ENCODE data around the gene KDM6A. TPM values are rescaled to one million over a fixed set of nuclear protein-coding genes. Genes with fewer than 3 reads are reported as not detected.

The KDM6A gene
- total RNA-seq, 1 experiment from 2014 or later = 24.0 TPM

- BruUV-seq (replicated peaks) = no TSS peak
- DNase-seq (ENCODE audit: low read depth, low spot score) = no peak
- POLR2A ChIA-PET = no interaction called here
- Histone ChIP-seq H3K27me3 (ENCODE audit: control insufficient read depth, insufficient read depth, low read length) (no peaks in the 10 kb centered on the region), H3K36me3 (ENCODE audit: control insufficient read depth, insufficient read depth, low read length) (no peaks in the 10 kb centered on the region), H3K27ac (ENCODE audit: low read length) (peak overlapping the region; percentile 9; the same call in 1 of the 2 replicates), H3K4me1 (ENCODE audit: control insufficient read depth, insufficient read depth, low read length) (peaks cover 14% of the 10 kb centered on the region), H3K4me3 (ENCODE audit: low read depth in 2 of 2, low read length in 2 of 2) (peak overlapping the region in 1 of 2 experiments; percentile 2; a peak in 2 of 4 replicates), H3K9me3 (ENCODE audit: control insufficient read depth, insufficient read depth, low read depth, low read length) (no peaks in the 10 kb centered on the region)
- TF ChIP-seq POLR2AphosphoS5 (IDR thresholded peaks at IDR 0.05; ENCODE audit: low read depth, low read length) (no peak), REST (IDR thresholded peaks at IDR 0.05; ENCODE audit: insufficient read depth in 1 of 2, low read depth in 2 of 2, low read length in 1 of 2) (no peak), CTCF (IDR thresholded peaks at IDR 0.05) (no peak), SIN3A (IDR thresholded peaks at IDR 0.05; ENCODE audit: borderline replicate concordance, insufficient read depth, low read depth, low read length) (no peak)
- CTCF ChIA-PET = no interaction called here
- intact Hi-C loops (cut with micrococcal nuclease; ENCODE audit: unreplicated experiment) = no loop called here
- in situ Hi-C loops (cut with HindIII; ENCODE audit: low pct_unique_long_range_greater_than_20kb, low sequenced_read_pairs) = no loop called here
- ATAC-seq = 0 out of 2 replicates have a peak, but pooled peaks have one; percentile 56
Observed at GRCh38 chrX:44915361-44915868, 42.4 kb downstream of the KDM6A start.

GRCh38 chrX:44918722-44919121 is 45.7 kb downstream of the KDM6A start:
- ATAC-seq (no peak), DNase-seq (ENCODE audit: low read depth, low spot score) (no peak)
- CTCF ChIA-PET = no interaction called here
- POLR2A ChIA-PET = no interaction called here
- H3K4me1 ChIP-seq (ENCODE audit: control insufficient read depth, insufficient read depth, low read length) = peaks cover 14% of the 10 kb centered on the region
- no peaks in the 10 kb centered on the region for H3K27me3 ChIP-seq (ENCODE audit: control insufficient read depth, insufficient read depth, low read length)
- no peaks in the 10 kb centered on the region for H3K9me3 ChIP-seq (ENCODE audit: control insufficient read depth, insufficient read depth, low read depth, low read length)
- no TSS peak for BruUV-seq (replicated peaks)
- TF ChIP-seq REST (IDR thresholded peaks at IDR 0.05; ENCODE audit: insufficient read depth in 1 of 2, low read depth in 2 of 2, low read length in 1 of 2) = no peak
- TF ChIP-seq POLR2AphosphoS5 (IDR thresholded peaks at IDR 0.05; ENCODE audit: low read depth, low read length) = no peak
- no peak for TF ChIP-seq CTCF (IDR thresholded peaks at IDR 0.05)
- TF ChIP-seq SIN3A (IDR thresholded peaks at IDR 0.05; ENCODE audit: borderline replicate concordance, insufficient read depth, low read depth, low read length) = no peak
- TF ChIP-seq TCF7L2 (IDR thresholded peaks at IDR 0.05; ENCODE audit: low read depth, low read length) = no peak
- in situ Hi-C loops (cut with HindIII; ENCODE audit: low pct_unique_long_range_greater_than_20kb, low sequenced_read_pairs) (no loop called here), intact Hi-C loops (cut with micrococcal nuclease; ENCODE audit: unreplicated experiment) (no loop called here)
- no peak overlapping the region for H3K4me3 ChIP-seq (ENCODE audit: low read depth in 2 of 2, low read length in 2 of 2)
- H3K27ac ChIP-seq (ENCODE audit: low read length) = no peak overlapping the region
- no peaks in the 10 kb centered on the region for H3K36me3 ChIP-seq (ENCODE audit: control insufficient read depth, insufficient read depth, low read length)
